ENCODE results near the gene PLXNA4. TPM values are rescaled to one million over a fixed set of nuclear protein-coding genes. Genes with fewer than 3 reads are reported as not detected.

Gene PLXNA4
- total and polyA plus RNA-seq, 3 experiments from 2014 or later, result 0.02 to 0.05 TPM; not detected in 1

DNA sequence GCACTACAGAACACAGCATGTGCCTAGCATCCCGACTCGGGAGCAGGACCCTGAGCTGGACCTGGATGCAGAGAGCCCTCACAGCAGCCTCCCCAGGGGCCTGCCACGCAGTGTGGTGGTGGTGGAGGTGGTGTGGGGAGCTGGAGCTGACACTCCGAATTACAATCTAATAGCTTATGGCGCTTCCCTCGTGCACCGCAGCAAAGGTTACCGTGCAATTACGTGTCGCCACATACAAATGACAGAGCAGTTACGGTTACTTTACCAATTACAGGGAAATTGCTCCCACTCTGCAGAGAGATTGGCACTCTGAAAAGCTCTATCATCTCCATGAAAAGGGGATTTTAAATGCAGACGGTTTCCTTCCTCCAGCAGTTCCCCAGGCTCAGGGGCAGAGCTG lies 81.8 kb downstream of the PLXNA4 start:
- Histone ChIP-seq H3K4me1 (ENCODE audit: insufficient read depth, low read length) (no peaks in the 10 kb centered on the region), H3K4me3 (ENCODE audit: low read length) (no peak overlapping the region), H3K9me3 (ENCODE audit: low read length) (no peaks in the 10 kb centered on the region), H3K36me3 (ENCODE audit: insufficient read depth, low read length) (no peaks in the 10 kb centered on the region), H3K27me3 (ENCODE audit: insufficient read depth, low read length, poor library complexity, severe bottlenecking) (no peaks in the 10 kb centered on the region), H3K27ac (ENCODE audit: low read depth, low read length) (no peak overlapping the region)
- DNase-seq, result no peak
- CTCF ChIA-PET, result no interaction called here
- no peak overlapping the region for H3K27ac Mint-ChIP-seq
- peaks cover 0 to 10% (median 8%) of the 10 kb centered on the region in 3 donors for H3K4me1 Mint-ChIP-seq
- POLR2A ChIA-PET, result no interaction called here
- peaks cover 0 to 12% of the 10 kb centered on the region in 2 donors for H3K27me3 Mint-ChIP-seq
- H3K36me3 Mint-ChIP-seq, result no peaks in the 10 kb centered on the region
- H3K9me3 Mint-ChIP-seq, result peaks cover 0 to 2% (median 0%) of the 10 kb centered on the region in 5 donors
- H3K4me3 Mint-ChIP-seq, result no peak overlapping the region

DNA sequence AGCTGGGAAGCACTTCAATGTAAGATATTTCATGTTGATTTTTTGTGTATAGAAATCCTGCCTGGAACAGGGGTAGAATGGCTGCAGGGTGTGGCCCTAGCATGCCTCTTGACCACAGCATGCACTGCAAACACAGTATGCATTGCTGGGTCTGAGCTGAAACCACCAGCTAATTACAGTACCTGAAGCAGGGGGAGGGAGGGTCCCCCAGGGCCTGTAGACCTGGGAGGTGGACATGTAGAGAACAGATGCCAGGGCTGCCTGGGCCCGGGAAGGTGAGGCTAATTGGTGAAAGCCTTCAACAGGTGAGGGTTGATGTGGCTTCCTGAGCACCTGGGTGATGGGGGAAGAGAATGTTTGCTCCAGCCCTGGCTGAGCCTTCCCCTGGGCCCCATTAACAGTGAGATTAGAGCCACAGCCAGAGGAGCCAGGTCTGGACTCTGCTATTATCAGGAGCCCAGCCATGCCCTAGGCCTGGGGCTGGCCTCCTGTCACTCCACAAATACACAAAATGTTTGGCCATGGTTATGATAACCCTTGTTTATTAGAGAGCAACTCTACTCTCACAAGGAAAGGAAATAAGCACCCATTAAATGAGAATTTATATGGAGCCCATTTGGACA lies 83.3 kb downstream of the PLXNA4 start:
- no peak for DNase-seq
- H3K9me3 Mint-ChIP-seq, result peaks cover 0 to 2% (median 0%) of the 10 kb centered on the region in 5 donors
- Histone ChIP-seq H3K4me1 (ENCODE audit: insufficient read depth, low read length) (no peaks in the 10 kb centered on the region), H3K27ac (ENCODE audit: low read depth, low read length) (no peak overlapping the region), H3K9me3 (ENCODE audit: low read length) (no peaks in the 10 kb centered on the region), H3K27me3 (ENCODE audit: insufficient read depth, low read length, poor library complexity, severe bottlenecking) (no peaks in the 10 kb centered on the region), H3K4me3 (ENCODE audit: low read length) (no peak overlapping the region), H3K36me3 (ENCODE audit: insufficient read depth, low read length) (no peaks in the 10 kb centered on the region)
- POLR2A ChIA-PET, result no interaction called here
- peak overlapping the region in 1 of 8 donors; percentile 23 for H3K27ac Mint-ChIP-seq
- H3K4me1 Mint-ChIP-seq, result peaks cover 14 to 23% (median 15%) of the 10 kb centered on the region in 3 donors
- H3K27me3 Mint-ChIP-seq, result peaks cover 2 to 12% of the 10 kb centered on the region in 2 donors
- CTCF ChIA-PET, result no interaction called here
- H3K36me3 Mint-ChIP-seq, result no peaks in the 10 kb centered on the region
- H3K4me3 Mint-ChIP-seq, result peak overlapping the region in 1 of 7 donors; percentile 29

DNA sequence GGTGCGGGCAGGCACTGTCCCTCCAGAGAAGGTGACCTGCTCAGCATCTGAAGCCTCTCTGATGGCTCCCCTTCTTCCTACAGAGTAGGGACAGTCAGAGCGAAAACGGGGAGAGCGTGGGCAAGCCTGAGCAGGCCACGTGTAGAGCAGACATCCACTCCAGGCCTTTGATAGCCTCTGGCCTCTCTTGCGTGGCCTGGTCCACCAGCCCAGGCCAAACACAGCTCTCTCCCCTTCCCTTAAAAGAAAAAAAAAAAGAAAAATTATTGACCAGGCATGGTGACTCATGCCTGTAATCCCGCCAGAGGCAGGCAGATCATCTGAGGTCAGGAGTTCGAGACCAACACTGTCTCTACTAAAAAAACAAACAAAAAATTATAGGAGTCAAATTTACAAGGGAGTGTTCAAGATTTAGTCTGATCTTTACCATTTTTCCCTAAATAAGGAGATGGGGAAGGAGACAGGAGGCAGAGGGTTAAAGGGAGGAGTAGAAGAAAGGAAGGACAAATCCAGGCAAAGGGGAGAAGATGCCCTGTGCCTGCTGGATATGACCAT lies 84.8 kb downstream of the PLXNA4 start:
- Mint-ChIP-seq H3K36me3 (no peaks in the 10 kb centered on the region), H3K9me3 (peaks cover 0 to 2% (median 0%) of the 10 kb centered on the region in 5 donors), H3K27ac (no peak overlapping the region), H3K4me1 (peaks cover 25 to 34% (median 26%) of the 10 kb centered on the region in 3 donors), H3K4me3 (no peak overlapping the region), H3K27me3 (peaks cover 3 to 15% of the 10 kb centered on the region in 2 donors)
- Histone ChIP-seq H3K9me3 (ENCODE audit: low read length) (no peaks in the 10 kb centered on the region), H3K27me3 (ENCODE audit: insufficient read depth, low read length, poor library complexity, severe bottlenecking) (peaks cover 5% of the 10 kb centered on the region), H3K4me1 (ENCODE audit: insufficient read depth, low read length) (peaks cover 11% of the 10 kb centered on the region), H3K27ac (ENCODE audit: low read depth, low read length) (no peak overlapping the region), H3K4me3 (ENCODE audit: low read length) (no peak overlapping the region), H3K36me3 (ENCODE audit: insufficient read depth, low read length) (no peaks in the 10 kb centered on the region)
- no peak for DNase-seq
- POLR2A ChIA-PET, result no interaction called here
- CTCF ChIA-PET, result no interaction called here

DNA sequence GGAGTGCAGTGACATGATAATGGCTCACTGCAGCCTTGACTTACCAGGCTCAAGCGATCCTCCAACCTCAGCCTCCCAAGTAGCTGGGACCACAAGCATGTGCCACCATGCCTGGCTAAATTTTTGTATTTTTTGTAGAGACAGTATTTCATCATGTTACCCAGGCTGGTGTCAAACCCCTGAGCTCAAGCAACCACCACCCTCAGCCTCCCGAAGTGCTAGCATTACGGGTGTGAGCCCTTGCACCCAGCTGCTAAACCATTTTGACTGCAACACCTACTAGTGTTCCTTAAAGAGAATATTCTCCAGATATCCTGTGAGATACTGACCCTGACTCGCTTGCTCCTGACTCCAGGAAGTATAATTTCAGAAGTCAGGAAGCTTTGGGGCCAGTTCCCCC lies 85.8 kb downstream of the PLXNA4 start:
- H3K4me1 Mint-ChIP-seq, result peaks cover 34 to 44% (median 34%) of the 10 kb centered on the region in 3 donors
- POLR2A ChIA-PET, result no interaction called here
- no peaks in the 10 kb centered on the region for H3K36me3 Mint-ChIP-seq

DNA sequence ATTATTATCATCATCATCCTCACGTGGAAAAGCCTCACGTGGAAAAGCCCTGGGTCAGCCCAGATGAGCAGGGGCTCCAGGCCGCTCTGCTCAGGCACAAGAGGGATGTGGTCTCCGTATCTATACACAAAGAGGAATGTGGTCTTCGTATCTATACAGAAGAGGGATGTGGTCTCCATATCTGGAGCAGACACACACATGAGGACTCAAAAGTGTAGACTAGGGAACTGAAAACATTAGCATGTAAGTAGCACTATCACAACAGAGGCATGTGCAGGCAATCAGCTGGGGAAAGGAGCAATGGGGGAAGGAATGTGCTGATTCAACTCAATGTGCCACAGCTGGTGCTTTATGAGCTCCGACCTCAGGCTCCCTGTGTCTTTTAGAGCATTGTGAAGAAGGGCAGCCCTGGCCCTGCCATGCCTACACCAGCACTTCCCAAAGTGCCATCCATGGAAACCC lies 86.5 kb downstream of the PLXNA4 start:
- POLR2A ChIA-PET, result no interaction called here
- H3K36me3 Mint-ChIP-seq, result no peaks in the 10 kb centered on the region
- H3K27ac Mint-ChIP-seq, result no peak overlapping the region

More for the DNA sequence above, 85.8 kb downstream of the PLXNA4 start:
- Histone ChIP-seq H3K4me1 (ENCODE audit: insufficient read depth, low read length) (peaks cover 21% of the 10 kb centered on the region), H3K27ac (ENCODE audit: low read depth, low read length) (no peak overlapping the region), H3K9me3 (ENCODE audit: low read length) (no peaks in the 10 kb centered on the region), H3K27me3 (ENCODE audit: insufficient read depth, low read length, poor library complexity, severe bottlenecking) (peaks cover 5% of the 10 kb centered on the region), H3K36me3 (ENCODE audit: insufficient read depth, low read length) (no peaks in the 10 kb centered on the region), H3K4me3 (ENCODE audit: low read length) (no peak overlapping the region)
- Mint-ChIP-seq H3K4me3 (no peak overlapping the region), H3K9me3 (peaks cover 0 to 2% (median 0%) of the 10 kb centered on the region in 5 donors), H3K27ac (no peak overlapping the region), H3K27me3 (peaks cover 3 to 9% of the 10 kb centered on the region in 2 donors)
- DNase-seq, result no peak
- CTCF ChIA-PET, result no interaction called here

GRCh38 chr7:132488634-132489302 lies 87.5 kb downstream of the PLXNA4 start:
- ChIA-PET CTCF (no interaction called here), POLR2A (no interaction called here)
- H3K36me3 Mint-ChIP-seq, result no peaks in the 10 kb centered on the region

More for the DNA sequence above, 86.5 kb downstream of the PLXNA4 start:
- Histone ChIP-seq H3K4me1 (ENCODE audit: insufficient read depth, low read length) (peaks cover 28% of the 10 kb centered on the region), H3K36me3 (ENCODE audit: insufficient read depth, low read length) (no peaks in the 10 kb centered on the region), H3K9me3 (ENCODE audit: low read length) (no peaks in the 10 kb centered on the region), H3K27ac (ENCODE audit: low read depth, low read length) (no peak overlapping the region), H3K27me3 (ENCODE audit: insufficient read depth, low read length, poor library complexity, severe bottlenecking) (peaks cover 5% of the 10 kb centered on the region), H3K4me3 (ENCODE audit: low read length) (no peak overlapping the region)
- CTCF ChIA-PET, result no interaction called here
- no peak overlapping the region for H3K4me3 Mint-ChIP-seq
- DNase-seq, result no peak
- H3K27me3 Mint-ChIP-seq, result peaks cover 3 to 7% of the 10 kb centered on the region in 2 donors
- peaks cover 40 to 51% (median 40%) of the 10 kb centered on the region in 3 donors for H3K4me1 Mint-ChIP-seq
- peaks cover 0 to 2% (median 0%) of the 10 kb centered on the region in 5 donors for H3K9me3 Mint-ChIP-seq

DNA sequence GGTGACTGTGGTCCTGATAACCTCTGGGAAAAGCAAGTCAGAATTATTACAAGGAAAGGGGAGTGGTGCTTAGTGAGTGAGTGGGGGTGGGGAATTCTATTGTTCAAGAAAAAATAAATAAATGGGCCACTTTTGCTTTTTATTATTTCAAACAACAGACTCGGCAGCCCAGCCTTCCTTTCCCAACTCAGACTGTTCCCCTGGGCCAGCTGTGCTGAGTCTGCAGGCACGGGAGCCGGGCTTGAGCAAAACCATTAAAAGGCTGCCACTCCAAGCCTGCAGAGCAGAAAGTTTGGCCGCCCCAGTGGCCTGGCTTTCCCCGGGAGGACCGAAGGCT lies 90.0 kb downstream of the PLXNA4 start:
- H3K4me1 Mint-ChIP-seq, result peaks cover 44 to 51% (median 44%) of the 10 kb centered on the region in 3 donors
- Histone ChIP-seq H3K36me3 (ENCODE audit: insufficient read depth, low read length) (no peaks in the 10 kb centered on the region), H3K4me1 (ENCODE audit: insufficient read depth, low read length) (peaks cover 36% of the 10 kb centered on the region), H3K4me3 (ENCODE audit: low read length) (no peak overlapping the region), H3K27me3 (ENCODE audit: insufficient read depth, low read length, poor library complexity, severe bottlenecking) (peaks cover 5% of the 10 kb centered on the region), H3K27ac (ENCODE audit: low read depth, low read length) (no peak overlapping the region), H3K9me3 (ENCODE audit: low read length) (no peaks in the 10 kb centered on the region)
- no peaks in the 10 kb centered on the region for H3K36me3 Mint-ChIP-seq
- H3K9me3 Mint-ChIP-seq, result no peaks in the 10 kb centered on the region
- ChIA-PET CTCF (interaction anchor here (1.4 to 1.7 kb wide), 2 partner anchors 10 to 94 kb away, joined by 4 to 5 read pairs; no protein-coding TSS in a partner anchor), POLR2A (no interaction called here)
- peaks cover 3 to 9% of the 10 kb centered on the region in 2 donors for H3K27me3 Mint-ChIP-seq
- H3K4me3 Mint-ChIP-seq, result peak overlapping the region in 2 of 7 donors; percentile 59 to 75
- no peak for DNase-seq
- H3K27ac Mint-ChIP-seq, result peak overlapping the region in 6 of 8 donors; percentile 62 to 92 (median 84)

More at GRCh38 chr7:132488634-132489302, 87.5 kb downstream of the PLXNA4 start:
- Histone ChIP-seq H3K27me3 (ENCODE audit: insufficient read depth, low read length, poor library complexity, severe bottlenecking) (peaks cover 5% of the 10 kb centered on the region), H3K4me1 (ENCODE audit: insufficient read depth, low read length) (peaks cover 36% of the 10 kb centered on the region), H3K9me3 (ENCODE audit: low read length) (no peaks in the 10 kb centered on the region), H3K36me3 (ENCODE audit: insufficient read depth, low read length) (no peaks in the 10 kb centered on the region), H3K4me3 (ENCODE audit: low read length) (no peak overlapping the region), H3K27ac (ENCODE audit: low read depth, low read length) (no peak overlapping the region)
- Mint-ChIP-seq H3K27ac (peak overlapping the region in 4 of 8 donors; percentile 14 to 58 (median 43)), H3K4me1 (peaks cover 47 to 54% (median 49%) of the 10 kb centered on the region in 3 donors), H3K27me3 (peaks cover 3 to 8% of the 10 kb centered on the region in 2 donors), H3K4me3 (peak overlapping the region in 1 of 7 donors; percentile 3), H3K9me3 (peaks cover 0 to 2% (median 0%) of the 10 kb centered on the region in 5 donors)
- no peak for DNase-seq

Data from CD8-positive, alpha-beta memory T cell (primary cell).